ENCODE data around the gene LARGE1.

LARGE1 gene

GRCh38 chr22:33920197-33920540 lies at the start of gene LARGE1:
LARGE1 (minus strand) TSS chr22:33920476.
- Histone ChIP-seq H3K9me3 (ENCODE audit: control insufficient read depth in 2 of 2, low read length in 2 of 2) (no peaks in the 10 kb centered on the region), H3K27me3 (ENCODE audit: control insufficient read depth in 1 of 2, insufficient read depth in 2 of 2, low read length in 2 of 2) (no peaks in the 10 kb centered on the region), H3K36me3 (ENCODE audit: control insufficient read depth in 2 of 2, insufficient read depth in 2 of 2, low read length in 2 of 2) (no peaks in the 10 kb centered on the region), H3K4me3 (ENCODE audit: low read length in 2 of 2) (peak within 1 kb of the TSS; percentile 86 to 87), H3K27ac (ENCODE audit: low read length) (peak within 1 kb of the TSS; percentile 76), H3K9ac (ENCODE audit: low read length in 2 of 2) (peak within 1 kb of the TSS; percentile 62 to 73), H3K4me1 (ENCODE audit: control insufficient read depth, insufficient read depth, low read length) (peaks cover 43% of the 10 kb centered on the region)

DNA sequence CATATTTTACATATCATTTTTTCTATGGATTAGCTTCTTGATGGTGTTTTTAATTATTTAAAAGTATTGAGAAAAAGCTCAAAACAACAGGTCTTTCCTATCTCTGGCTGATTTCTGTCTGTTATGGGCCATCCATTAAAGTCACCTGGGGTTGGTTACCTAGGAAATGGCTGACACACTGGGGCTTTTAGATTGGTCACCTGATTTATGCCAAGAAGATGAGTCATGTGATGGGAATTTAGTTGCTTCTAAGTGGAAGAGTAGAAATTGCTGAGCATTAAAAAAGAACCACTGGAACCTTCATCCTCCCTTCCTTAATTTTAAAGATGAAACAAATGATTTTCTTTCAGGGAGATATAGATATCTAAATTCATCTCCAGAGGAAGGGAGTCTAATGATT lies 48.8 kb upstream of the LARGE1 start:
- Histone ChIP-seq H3K4me3 (ENCODE audit: low read length in 2 of 2) (no peak overlapping the region), H3K36me3 (ENCODE audit: control insufficient read depth in 2 of 2, insufficient read depth in 2 of 2, low read length in 2 of 2) (no peaks in the 10 kb centered on the region), H3K27me3 (ENCODE audit: control insufficient read depth in 1 of 2, insufficient read depth in 2 of 2, low read length in 2 of 2) (no peaks in the 10 kb centered on the region), H3K4me1 (ENCODE audit: control insufficient read depth, insufficient read depth, low read length) (no peaks in the 10 kb centered on the region), H3K9ac (ENCODE audit: low read length in 2 of 2) (no peak overlapping the region), H3K9me3 (ENCODE audit: control insufficient read depth in 2 of 2, low read length in 2 of 2) (no peaks in the 10 kb centered on the region), H3K27ac (ENCODE audit: low read length) (no peak overlapping the region)

GRCh38 chr22:33964121-33964520 lies 43.8 kb upstream of the LARGE1 start:
- H3K36me3 ChIP-seq (ENCODE audit: control insufficient read depth in 2 of 2, insufficient read depth in 2 of 2, low read length in 2 of 2), result no peaks in the 10 kb centered on the region
- H3K27ac ChIP-seq (ENCODE audit: low read length), result no peak overlapping the region
- H3K9ac ChIP-seq (ENCODE audit: low read length in 2 of 2), result no peak overlapping the region
- H3K4me3 ChIP-seq (ENCODE audit: low read length in 2 of 2), result no peak overlapping the region
- H3K4me1 ChIP-seq (ENCODE audit: control insufficient read depth, insufficient read depth, low read length), result no peaks in the 10 kb centered on the region
- H3K27me3 ChIP-seq (ENCODE audit: control insufficient read depth in 1 of 2, insufficient read depth in 2 of 2, low read length in 2 of 2), result no peaks in the 10 kb centered on the region
- H3K9me3 ChIP-seq (ENCODE audit: control insufficient read depth in 2 of 2, low read length in 2 of 2), result no peaks in the 10 kb centered on the region

DNA sequence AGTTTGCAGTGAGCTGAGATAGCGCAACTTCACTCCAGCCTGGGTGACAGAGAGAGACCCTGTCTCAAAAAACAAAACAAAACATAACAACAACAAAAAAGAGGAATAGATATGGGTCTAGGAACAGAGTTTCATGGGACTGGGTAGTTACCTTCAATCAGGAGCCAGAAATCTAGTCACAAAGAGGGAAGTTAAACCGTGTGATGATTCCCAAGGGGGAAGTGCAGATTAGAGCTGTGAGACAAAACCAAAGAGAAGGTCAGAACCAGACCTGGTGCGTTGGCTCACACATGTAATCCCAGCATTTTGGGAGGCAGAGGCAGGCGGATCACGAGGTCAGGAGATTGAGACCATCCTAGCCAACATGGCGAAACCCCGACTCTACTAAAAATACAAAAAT lies 42.1 kb upstream of the LARGE1 start:
- H3K27me3 ChIP-seq (ENCODE audit: control insufficient read depth in 1 of 2, insufficient read depth in 2 of 2, low read length in 2 of 2), result no peaks in the 10 kb centered on the region
- H3K9ac ChIP-seq (ENCODE audit: low read length in 2 of 2), result no peak overlapping the region
- no peaks in the 10 kb centered on the region for H3K4me1 ChIP-seq (ENCODE audit: control insufficient read depth, insufficient read depth, low read length)
- no peak overlapping the region for H3K4me3 ChIP-seq (ENCODE audit: low read length in 2 of 2)
- no peaks in the 10 kb centered on the region for H3K36me3 ChIP-seq (ENCODE audit: control insufficient read depth in 2 of 2, insufficient read depth in 2 of 2, low read length in 2 of 2)
- H3K9me3 ChIP-seq (ENCODE audit: control insufficient read depth in 2 of 2, low read length in 2 of 2), result no peaks in the 10 kb centered on the region
- no peak overlapping the region for H3K27ac ChIP-seq (ENCODE audit: low read length)

GRCh38 chr22:33958741-33959140 lies 38.5 kb upstream of the LARGE1 start:
- no peaks in the 10 kb centered on the region for H3K4me1 ChIP-seq (ENCODE audit: control insufficient read depth, insufficient read depth, low read length)
- H3K9ac ChIP-seq (ENCODE audit: low read length in 2 of 2), result no peak overlapping the region
- no peak overlapping the region for H3K27ac ChIP-seq (ENCODE audit: low read length)
- H3K27me3 ChIP-seq (ENCODE audit: control insufficient read depth in 1 of 2, insufficient read depth in 2 of 2, low read length in 2 of 2), result no peaks in the 10 kb centered on the region
- no peak overlapping the region for H3K4me3 ChIP-seq (ENCODE audit: low read length in 2 of 2)
- H3K9me3 ChIP-seq (ENCODE audit: control insufficient read depth in 2 of 2, low read length in 2 of 2), result no peaks in the 10 kb centered on the region
- H3K36me3 ChIP-seq (ENCODE audit: control insufficient read depth in 2 of 2, insufficient read depth in 2 of 2, low read length in 2 of 2), result no peaks in the 10 kb centered on the region

DNA sequence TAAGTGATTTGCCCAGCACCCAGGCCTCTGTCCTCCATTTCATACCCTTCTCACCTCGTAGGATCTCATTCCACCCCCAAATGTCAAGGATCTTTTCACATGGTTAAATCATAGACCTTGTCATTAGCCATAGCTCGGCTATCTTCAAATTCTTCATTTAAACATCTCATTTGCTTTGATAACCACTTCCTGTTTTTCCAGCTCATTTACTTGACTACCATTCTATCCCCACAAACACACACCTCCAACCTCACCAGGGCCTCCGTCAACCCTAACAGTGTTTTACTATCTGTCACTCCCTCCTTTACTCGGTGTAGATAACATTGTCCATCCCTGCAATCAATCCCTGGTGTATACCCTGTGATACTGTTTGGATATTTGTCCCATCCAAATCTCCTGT lies 36.8 kb upstream of the LARGE1 start:
- Histone ChIP-seq H3K27me3 (ENCODE audit: control insufficient read depth in 1 of 2, insufficient read depth in 2 of 2, low read length in 2 of 2) (no peaks in the 10 kb centered on the region), H3K4me1 (ENCODE audit: control insufficient read depth, insufficient read depth, low read length) (no peaks in the 10 kb centered on the region), H3K27ac (ENCODE audit: low read length) (no peak overlapping the region), H3K36me3 (ENCODE audit: control insufficient read depth in 2 of 2, insufficient read depth in 2 of 2, low read length in 2 of 2) (no peaks in the 10 kb centered on the region), H3K9me3 (ENCODE audit: control insufficient read depth in 2 of 2, low read length in 2 of 2) (no peaks in the 10 kb centered on the region), H3K9ac (ENCODE audit: low read length in 2 of 2) (no peak overlapping the region), H3K4me3 (ENCODE audit: low read length in 2 of 2) (no peak overlapping the region)

DNA sequence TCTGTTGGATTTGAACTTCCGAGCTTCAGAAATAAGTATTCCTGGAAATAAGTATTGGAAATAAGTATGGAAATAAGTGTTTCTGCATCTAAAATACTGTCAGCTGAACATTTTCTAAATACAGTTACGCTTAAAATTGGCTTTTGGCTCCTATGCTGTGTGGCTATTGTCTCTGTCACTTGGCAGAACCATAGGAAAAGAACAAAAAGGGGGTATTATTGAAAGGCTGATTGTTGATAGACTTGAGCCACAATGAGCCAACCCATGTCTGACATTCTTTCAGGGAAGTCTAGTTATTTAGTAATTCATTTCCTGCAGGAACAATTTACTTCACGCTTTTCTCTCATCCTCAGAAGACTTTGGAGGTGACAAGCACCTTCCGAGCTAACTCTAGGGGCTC lies 32.5 kb upstream of the LARGE1 start:
- no peak overlapping the region for H3K9ac ChIP-seq (ENCODE audit: low read length in 2 of 2)
- peaks cover 0 to 3% of the 10 kb centered on the region in 2 donors for H3K27me3 ChIP-seq (ENCODE audit: control insufficient read depth in 1 of 2, insufficient read depth in 2 of 2, low read length in 2 of 2)
- no peak overlapping the region for H3K27ac ChIP-seq (ENCODE audit: low read length)
- no peaks in the 10 kb centered on the region for H3K9me3 ChIP-seq (ENCODE audit: control insufficient read depth in 2 of 2, low read length in 2 of 2)
- no peaks in the 10 kb centered on the region for H3K4me1 ChIP-seq (ENCODE audit: control insufficient read depth, insufficient read depth, low read length)
- no peak overlapping the region for H3K4me3 ChIP-seq (ENCODE audit: low read length in 2 of 2)
- no peaks in the 10 kb centered on the region for H3K36me3 ChIP-seq (ENCODE audit: control insufficient read depth in 2 of 2, insufficient read depth in 2 of 2, low read length in 2 of 2)

DNA sequence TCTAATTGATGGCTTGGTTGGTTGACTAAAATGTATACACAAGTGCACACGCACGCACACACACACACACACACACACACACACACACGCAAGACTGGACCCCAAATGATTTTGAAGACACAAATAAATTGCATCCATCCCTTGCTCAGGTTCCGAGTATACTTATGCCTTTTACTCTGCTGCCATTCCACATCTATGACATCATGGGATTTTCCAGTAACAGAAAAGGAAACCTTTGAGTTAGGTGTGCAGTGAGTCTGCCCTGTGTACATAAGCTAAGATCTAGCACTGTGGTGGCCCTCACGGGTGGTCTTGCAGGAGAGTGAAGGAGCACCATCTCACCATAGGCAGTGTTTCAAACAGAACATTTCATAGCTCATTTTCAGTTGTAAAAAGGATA lies 20.5 kb upstream of the LARGE1 start:
- Histone ChIP-seq H3K9me3 (ENCODE audit: control insufficient read depth in 2 of 2, low read length in 2 of 2) (peaks cover 0 to 5% of the 10 kb centered on the region in 2 donors), H3K36me3 (ENCODE audit: control insufficient read depth in 2 of 2, insufficient read depth in 2 of 2, low read length in 2 of 2) (no peaks in the 10 kb centered on the region), H3K4me3 (ENCODE audit: low read length in 2 of 2) (no peak overlapping the region), H3K9ac (ENCODE audit: low read length in 2 of 2) (no peak overlapping the region), H3K27me3 (ENCODE audit: control insufficient read depth in 1 of 2, insufficient read depth in 2 of 2, low read length in 2 of 2) (no peaks in the 10 kb centered on the region), H3K4me1 (ENCODE audit: control insufficient read depth, insufficient read depth, low read length) (no peaks in the 10 kb centered on the region), H3K27ac (ENCODE audit: low read length) (no peak overlapping the region)

GRCh38 chr22:33932997-33933396 lies 12.7 kb upstream of the LARGE1 start:
- Histone ChIP-seq H3K27ac (ENCODE audit: low read length) (no peak overlapping the region), H3K4me1 (ENCODE audit: control insufficient read depth, insufficient read depth, low read length) (no peaks in the 10 kb centered on the region), H3K36me3 (ENCODE audit: control insufficient read depth in 2 of 2, insufficient read depth in 2 of 2, low read length in 2 of 2) (no peaks in the 10 kb centered on the region), H3K9me3 (ENCODE audit: control insufficient read depth in 2 of 2, low read length in 2 of 2) (no peaks in the 10 kb centered on the region), H3K9ac (ENCODE audit: low read length in 2 of 2) (no peak overlapping the region), H3K27me3 (ENCODE audit: control insufficient read depth in 1 of 2, insufficient read depth in 2 of 2, low read length in 2 of 2) (no peaks in the 10 kb centered on the region), H3K4me3 (ENCODE audit: low read length in 2 of 2) (no peak overlapping the region)

GRCh38 chr22:33931406-33931805 lies 11.1 kb upstream of the LARGE1 start:
- no peak overlapping the region for H3K4me3 ChIP-seq (ENCODE audit: low read length in 2 of 2)
- H3K27ac ChIP-seq (ENCODE audit: low read length), result no peak overlapping the region
- no peaks in the 10 kb centered on the region for H3K27me3 ChIP-seq (ENCODE audit: control insufficient read depth in 1 of 2, insufficient read depth in 2 of 2, low read length in 2 of 2)
- H3K36me3 ChIP-seq (ENCODE audit: control insufficient read depth in 2 of 2, insufficient read depth in 2 of 2, low read length in 2 of 2), result no peaks in the 10 kb centered on the region
- no peaks in the 10 kb centered on the region for H3K4me1 ChIP-seq (ENCODE audit: control insufficient read depth, insufficient read depth, low read length)
- H3K9me3 ChIP-seq (ENCODE audit: control insufficient read depth in 2 of 2, low read length in 2 of 2), result no peaks in the 10 kb centered on the region
- H3K9ac ChIP-seq (ENCODE audit: low read length in 2 of 2), result no peak overlapping the region

- Histone ChIP-seq H3K4me3 (ENCODE audit: low read length in 2 of 2) (no peak overlapping the region), H3K9ac (ENCODE audit: low read length in 2 of 2) (no peak overlapping the region), H3K9me3 (ENCODE audit: control insufficient read depth in 2 of 2, low read length in 2 of 2) (no peaks in the 10 kb centered on the region), H3K27me3 (ENCODE audit: control insufficient read depth in 1 of 2, insufficient read depth in 2 of 2, low read length in 2 of 2) (no peaks in the 10 kb centered on the region), H3K36me3 (ENCODE audit: control insufficient read depth in 2 of 2, insufficient read depth in 2 of 2, low read length in 2 of 2) (no peaks in the 10 kb centered on the region), H3K27ac (ENCODE audit: low read length) (no peak overlapping the region), H3K4me1 (ENCODE audit: control insufficient read depth, insufficient read depth, low read length) (peaks cover 7% of the 10 kb centered on the region)
These were observed 7.5 kb upstream of the LARGE1 start for GRCh38 chr22:33927752-33928151.

- Histone ChIP-seq H3K27ac (ENCODE audit: low read length) (no peak overlapping the region), H3K9ac (ENCODE audit: low read length in 2 of 2) (no peak overlapping the region), H3K9me3 (ENCODE audit: control insufficient read depth in 2 of 2, low read length in 2 of 2) (no peaks in the 10 kb centered on the region), H3K4me3 (ENCODE audit: low read length in 2 of 2) (no peak overlapping the region), H3K4me1 (ENCODE audit: control insufficient read depth, insufficient read depth, low read length) (peaks cover 15% of the 10 kb centered on the region), H3K27me3 (ENCODE audit: control insufficient read depth in 1 of 2, insufficient read depth in 2 of 2, low read length in 2 of 2) (no peaks in the 10 kb centered on the region), H3K36me3 (ENCODE audit: control insufficient read depth in 2 of 2, insufficient read depth in 2 of 2, low read length in 2 of 2) (no peaks in the 10 kb centered on the region)
These were observed 4.9 kb upstream of the LARGE1 start for GRCh38 chr22:33925194-33925593.

Measured in stomach smooth muscle (tissue), 2 donors.